Measurements from ENCODE around the gene CAAP1. TPM values are rescaled to one million over a fixed set of nuclear protein-coding genes. Genes with fewer than 3 reads are reported as not detected.

The CAAP1 gene
- total RNA-seq, 4 donors from 2014 or later = 10.0 to 17.0 (median 12.6) TPM

DNA sequence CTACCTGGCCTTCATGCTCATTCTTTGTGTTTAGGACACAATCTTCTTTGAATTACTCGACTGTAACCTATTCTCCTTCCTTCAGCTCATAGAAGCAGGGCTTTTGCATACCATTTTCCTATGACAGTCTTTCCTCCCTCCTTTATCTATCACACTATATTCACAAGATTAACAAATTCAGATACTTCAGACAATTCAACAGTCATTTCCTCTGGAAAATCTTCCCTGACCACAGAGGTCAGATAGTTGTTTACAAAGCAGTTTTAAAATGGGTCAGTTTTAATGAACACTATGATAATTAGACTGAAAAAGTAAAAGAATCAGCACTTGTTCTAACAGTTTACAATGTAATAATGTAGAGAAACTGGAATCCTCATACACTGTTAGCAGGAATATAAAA, 4.3 kb downstream of the CAAP1 start:
- TF ChIP-seq, protein P1, sequence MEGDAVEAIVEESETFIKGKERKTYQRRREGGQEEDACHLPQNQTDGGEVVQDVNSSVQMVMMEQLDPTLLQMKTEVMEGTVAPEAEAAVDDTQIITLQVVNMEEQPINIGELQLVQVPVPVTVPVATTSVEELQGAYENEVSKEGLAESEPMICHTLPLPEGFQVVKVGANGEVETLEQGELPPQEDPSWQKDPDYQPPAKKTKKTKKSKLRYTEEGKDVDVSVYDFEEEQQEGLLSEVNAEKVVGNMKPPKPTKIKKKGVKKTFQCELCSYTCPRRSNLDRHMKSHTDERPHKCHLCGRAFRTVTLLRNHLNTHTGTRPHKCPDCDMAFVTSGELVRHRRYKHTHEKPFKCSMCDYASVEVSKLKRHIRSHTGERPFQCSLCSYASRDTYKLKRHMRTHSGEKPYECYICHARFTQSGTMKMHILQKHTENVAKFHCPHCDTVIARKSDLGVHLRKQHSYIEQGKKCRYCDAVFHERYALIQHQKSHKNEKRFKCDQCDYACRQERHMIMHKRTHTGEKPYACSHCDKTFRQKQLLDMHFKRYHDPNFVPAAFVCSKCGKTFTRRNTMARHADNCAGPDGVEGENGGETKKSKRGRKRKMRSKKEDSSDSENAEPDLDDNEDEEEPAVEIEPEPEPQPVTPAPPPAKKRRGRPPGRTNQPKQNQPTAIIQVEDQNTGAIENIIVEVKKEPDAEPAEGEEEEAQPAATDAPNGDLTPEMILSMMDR (IDR thresholded peaks at IDR 0.05; ENCODE audit: low read depth) = no peak

DNA sequence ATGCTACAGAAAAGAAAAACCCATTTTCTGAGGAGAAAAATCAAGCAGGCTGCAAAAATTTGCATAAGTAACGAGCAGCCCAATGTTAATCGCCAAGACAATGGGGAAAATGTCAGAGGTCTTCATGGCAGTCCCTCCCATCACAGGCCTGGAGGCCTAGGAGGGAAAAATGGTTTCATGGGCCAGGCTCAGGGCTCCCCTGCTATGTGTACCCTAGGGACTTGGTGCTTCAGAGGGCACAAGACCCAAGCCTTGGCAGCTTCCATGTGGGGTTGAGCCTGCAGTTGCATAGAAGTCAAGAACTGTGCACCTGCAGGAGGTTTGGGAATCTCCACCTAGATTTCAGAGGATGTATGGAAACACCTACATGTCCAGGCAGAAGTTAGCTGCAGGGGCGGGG, 10.4 kb downstream of the CAAP1 start:
- TF ChIP-seq, protein P1 (IDR thresholded peaks at IDR 0.05; ENCODE audit: low read depth) = no peak

DNA sequence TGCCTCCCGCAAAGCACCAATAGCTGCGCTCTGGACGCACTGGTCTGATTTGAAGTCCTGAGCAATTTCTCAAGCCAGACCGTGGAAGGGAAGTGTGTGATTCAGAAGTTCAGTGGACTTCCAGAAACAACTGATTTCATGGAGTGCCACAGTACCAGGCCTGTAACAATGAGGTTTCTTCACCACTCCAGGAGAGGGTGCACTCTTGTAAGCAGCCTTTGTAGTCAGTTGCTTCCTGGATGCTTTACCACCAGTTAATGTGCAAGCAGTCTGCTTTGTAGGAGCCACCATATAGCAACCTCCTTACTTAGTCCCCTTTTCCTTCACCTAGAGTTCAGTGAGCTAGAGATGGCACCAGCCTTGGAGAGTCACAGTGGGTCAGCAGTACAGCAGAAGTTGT, 12.3 kb downstream of the CAAP1 start:
- TF ChIP-seq, protein P1 (IDR thresholded peaks at IDR 0.05; ENCODE audit: low read depth) = no peak

DNA sequence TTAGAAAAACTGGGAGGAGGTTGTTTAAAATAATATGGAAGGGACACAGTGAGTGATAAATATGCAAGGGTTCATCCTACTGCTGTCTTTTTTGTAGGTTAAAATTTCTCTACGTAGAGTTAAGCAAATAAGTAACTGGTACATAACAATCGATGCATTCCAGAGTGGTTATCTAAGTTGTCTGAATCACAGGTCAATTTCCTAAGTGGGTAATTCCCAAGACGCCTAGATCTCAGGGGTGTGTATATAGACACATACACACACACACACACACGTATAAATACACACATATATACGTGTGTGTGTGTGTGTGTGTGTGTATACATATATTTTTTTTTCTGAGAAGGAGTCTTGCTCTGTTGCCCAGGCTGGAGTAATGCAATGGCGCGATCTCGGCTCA, 22.3 kb downstream of the CAAP1 start:
- TF ChIP-seq, protein P1 (IDR thresholded peaks at IDR 0.05; ENCODE audit: low read depth) = no peak

DNA sequence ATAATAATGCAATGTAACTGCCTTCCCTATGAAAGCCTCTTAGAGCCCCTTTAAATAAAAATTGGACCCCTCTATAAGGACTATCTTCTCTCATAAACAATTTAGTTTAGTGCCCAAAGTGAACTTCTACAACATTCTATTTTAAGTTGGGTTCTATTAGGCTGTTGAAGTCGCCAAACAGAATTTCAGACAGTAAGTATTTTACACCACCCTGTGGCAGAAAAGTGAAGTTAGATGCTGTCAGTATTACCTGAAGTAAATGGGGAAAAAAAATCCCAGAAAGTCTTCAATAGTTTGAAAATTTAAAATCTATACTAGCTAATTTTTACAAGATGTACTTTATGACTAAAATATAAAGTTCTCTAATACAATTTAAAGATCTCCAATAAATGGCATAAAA, 29.5 kb downstream of the CAAP1 start:
- TF ChIP-seq, protein P1 (IDR thresholded peaks at IDR 0.05; ENCODE audit: low read depth) = no peak

DNA sequence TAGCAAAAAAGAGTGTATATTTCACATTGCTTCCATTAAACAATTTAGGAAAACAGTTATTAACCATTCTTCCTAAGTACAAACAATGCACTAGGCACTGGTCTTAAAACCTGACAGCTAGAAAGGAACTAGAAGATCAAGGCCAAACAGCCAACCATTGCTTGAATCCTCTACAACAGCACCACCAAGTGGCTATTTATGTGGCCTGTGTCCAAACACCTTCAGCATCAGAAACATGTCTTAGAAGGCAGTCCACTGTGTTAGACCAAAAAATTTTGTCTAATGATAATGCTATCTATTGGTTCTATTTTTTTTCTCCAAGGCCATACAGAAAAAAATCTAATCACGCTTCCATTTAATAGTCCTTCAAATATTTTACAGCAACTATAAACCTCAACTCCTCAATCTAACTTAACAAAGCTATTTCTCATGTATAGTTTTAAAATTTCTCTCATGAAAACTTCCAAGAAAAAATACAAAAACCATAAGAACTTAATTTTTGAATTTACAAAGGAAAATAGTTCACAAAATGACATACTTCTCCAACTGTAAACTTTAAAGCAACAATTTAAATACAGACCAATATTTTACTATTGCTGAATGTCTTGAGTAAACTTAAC, 36.1 kb downstream of the CAAP1 start:
- TF ChIP-seq, protein P1 (IDR thresholded peaks at IDR 0.05; ENCODE audit: low read depth) = no peak

DNA sequence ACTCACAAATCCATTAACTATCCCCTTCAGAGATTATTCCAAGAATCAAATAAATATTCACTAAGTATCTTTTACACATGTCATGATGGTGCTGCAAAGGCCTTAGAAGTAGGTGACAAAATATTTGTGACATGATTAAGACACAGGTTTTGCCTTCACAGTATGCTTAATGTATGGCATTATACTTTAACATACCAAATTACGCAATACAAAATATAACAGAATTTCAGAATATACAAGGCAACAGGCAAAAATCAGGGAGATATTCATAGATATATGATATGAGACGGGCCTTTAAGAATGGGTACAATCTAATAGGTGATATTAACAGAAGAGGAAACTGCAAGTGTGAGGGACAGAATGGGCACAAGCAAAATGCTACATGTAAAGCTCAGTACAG, 41.6 kb downstream of the CAAP1 start:
- TF ChIP-seq, protein P1 (IDR thresholded peaks at IDR 0.05; ENCODE audit: low read depth) = no peak
